Spleen (tissue), 11 donors: Measurements from ENCODE around the gene C11orf24. TPM values are rescaled to one million over a fixed set of nuclear protein-coding genes. Genes with fewer than 3 reads are reported as not detected.

ENCODE experiments used
- DNase-seq: peaks from one replicate; pipeline ENCODE4 v3.0.0-alpha.2; 2020
- H3K27ac ChIP-seq, 8 donors: fragments of 200-600 bp; sonication (generic) in 7 of 8; 1 replicate in 4 of 8; 2 replicates in 4 of 8; pipeline versions ENCODE4 v1.5.0 to v1.8.0; 2016 to 2021; ENCODE audit warnings: inconsistent platforms in 4 of 8, mild to moderate bottlenecking in 4 of 8, moderate library complexity in 1 of 8
- H3K27me3 ChIP-seq, 7 donors: fragments of 200-600 bp; sonication (generic) in 6 of 7; replicated peaks in 1 of 7; 1 replicate in 4 of 7; 2 replicates in 3 of 7; pipeline versions ENCODE4 v1.5.0 to v1.8.0; 2016 to 2021; ENCODE audit warnings: inconsistent platforms in 3 of 7, mild to moderate bottlenecking in 1 of 7
- H3K36me3 ChIP-seq, 6 donors: fragments of 200-600 bp; sonication (generic) in 5 of 6; 1 replicate in 4 of 6; 2 replicates in 2 of 6; pipeline versions ENCODE4 v1.5.0 to v1.8.0; 2016 to 2021; ENCODE audit warnings: inconsistent platforms in 2 of 6
- H3K4me1 ChIP-seq, 6 donors: fragments of 200-600 bp; sonication (generic) in 5 of 6; 1 replicate in 3 of 6; 2 replicates in 3 of 6; pipeline versions ENCODE4 v1.5.0 to v1.8.0; 2016 to 2021; ENCODE audit warnings: inconsistent platforms in 3 of 6
- H3K4me3 ChIP-seq, 8 donors: fragments of 200-600 bp; sonication (generic) in 7 of 8; 1 replicate in 4 of 8; 2 replicates in 4 of 8; pipeline versions ENCODE4 v1.5.0 to v1.8.0; 2016 to 2021; ENCODE audit warnings: inconsistent platforms in 4 of 8, mild to moderate bottlenecking in 4 of 8, moderate library complexity in 2 of 8
- H3K9me3 ChIP-seq, 8 donors: fragments of 200-600 bp; sonication (generic) in 7 of 8; 1 replicate in 4 of 8; 2 replicates in 4 of 8; pipeline versions ENCODE4 v1.5.0 to v1.8.0; 2016 to 2021; ENCODE audit warnings: inconsistent platforms in 4 of 8
- CTCF ChIP-seq, 11 experiments: fragments of 200-600 bp in 7 of 11; fragments of 450-650 bp in 4 of 11; sonication (generic) in 4 of 11; IDR thresholded peaks in 8 of 11; conservative IDR thresholded peaks in 3 of 11; 1 replicate in 7 of 11; 2 replicates in 4 of 11; pipeline versions ENCODE4 v1.4.0 to v1.8.0; 2016 to 2021; ENCODE audit warnings: antibody characterized with exemption in 11 of 11, inconsistent platforms in 4 of 11, mild to moderate bottlenecking in 1 of 11
- POLR2A ChIP-seq, 3 donors: fragments of 450-650 bp; IDR thresholded peaks; one replicate each; pipeline ENCODE4 v1.5.1; 2017; ENCODE audit warnings: antibody characterized with exemption in 3 of 3, mild to moderate bottlenecking in 1 of 3
- POLR2AphosphoS5 ChIP-seq, 3 donors: sonication (generic); formaldehyde crosslinking; IDR thresholded peaks; one replicate each; pipeline ENCODE4 v1.5.1; 2017; ENCODE audit warnings: antibody characterized with exemption in 3 of 3
- WGBS, 5 donors: extraction: QIAGEN DNeasy Blood & Tissue Kit in 3 of 5; methylation state at CpG; one replicate each; pipeline versions ENCODE4 v1.1.5 to v1.1.7; 2013 to 2018; 5-methylcytosine and 5-hydroxymethylcytosine counted together
- intact Hi-C: fragments of 100-400 bp; cut with DNase I; formaldehyde crosslinking; loops from one replicate; pipeline ENCODE4 v1.15.0; 2023; ENCODE audit warnings: low total_unique reads
- polyA plus RNA-seq, 3 donors: library from polyadenylated mRNA; stranded (reverse); fragments of 200-250 nt; gene quantifications; one replicate each; pipeline ENCODE4 v1.2.1, GENCODE V29; 2013
- total RNA-seq, 7 donors: library from RNA; depleted of rRNA in 3 of 7; stranded (reverse); fragments of >200 nt in 3 of 7; fragmentation: NEBNext Ultra II Directional in 4 of 7; extraction: Animal tissue kit (Norgen Biotek cat#: 25700) in 4 of 7; gene quantifications; one replicate each; pipeline versions ENCODE4 v1.1.0 to v1.2.1, GENCODE V29; 2016 to 2021
- donor health status: healthy with polysubstance abuse.
- donor health status: DM: no; HTN: no; CAD: no; lungs with moderate emphysema.
- donor health status: DM: no; HTN: no; CAD: no.
- donor health status: Bipolar disorder and iron deficiency.
- donor health status: healthy.
- donor health status: DM: no; HTN: no; CAD: no.
- donor health status: DM: yes; HTN: yes; CAD: no.

The C11orf24 gene
- total and polyA plus RNA-seq, 10 donors, result 15.9 to 36.0 (median 24.2) TPM

DNA sequence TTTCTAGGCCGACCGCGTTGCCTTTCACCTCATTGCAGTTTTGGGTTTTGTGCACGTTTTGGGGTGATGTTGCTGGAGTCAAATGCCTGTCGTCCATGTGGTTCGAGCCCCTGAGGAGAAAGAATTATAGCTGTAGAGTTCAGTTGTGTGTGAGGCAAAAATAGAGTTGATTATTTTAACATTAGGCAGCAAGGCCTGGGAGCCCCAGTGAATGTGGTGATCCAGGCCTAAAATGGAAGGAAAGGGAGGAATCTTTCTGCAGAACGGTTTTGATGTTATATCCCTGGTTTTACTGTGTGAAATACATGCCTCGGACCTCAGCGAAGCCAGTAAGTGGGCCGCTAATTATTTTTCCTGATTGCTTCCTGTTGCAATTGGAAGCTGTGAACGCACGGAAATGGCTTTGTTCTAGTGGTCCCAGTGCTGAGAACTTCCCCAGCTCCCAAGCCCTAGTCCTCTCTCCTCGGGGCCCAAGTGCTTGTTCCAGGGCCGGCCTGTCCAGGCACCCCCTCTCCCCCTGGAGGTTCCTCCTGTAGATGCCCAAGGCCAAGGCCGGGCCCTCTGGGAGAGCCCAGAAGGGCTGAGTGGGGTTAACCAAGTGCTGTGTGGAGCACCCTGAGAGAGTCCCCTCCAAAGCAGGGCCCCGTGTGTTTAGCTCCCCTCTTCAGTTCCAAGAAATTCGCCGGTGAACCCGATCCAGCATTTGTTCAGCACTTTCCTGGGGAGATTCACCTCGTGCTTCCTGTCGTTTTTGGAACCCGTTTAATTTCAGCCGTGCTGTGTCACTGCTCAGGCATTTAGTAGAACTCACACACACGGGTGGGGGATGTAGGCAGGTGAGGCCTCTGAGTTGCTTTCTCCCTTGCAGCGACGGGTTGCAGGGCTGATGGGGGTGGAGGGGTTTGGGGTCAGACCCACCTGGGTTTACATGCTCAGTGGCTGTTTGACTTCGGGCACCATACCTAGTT is 42.7 kb upstream of the C11orf24 start:
- no peaks in the 10 kb centered on the region for H3K36me3 ChIP-seq
- peak overlapping the region in 2 of 8 donors; percentile 14 to 47 for H3K27ac ChIP-seq
- TF ChIP-seq POLR2AphosphoS5 (IDR thresholded peaks at IDR 0.05) (no peak), CTCF (IDR thresholded peaks at IDR 0.05 in 8 of 11, conservative IDR thresholded peaks at IDR 0.05 in 3 of 11) (no peak), POLR2A (IDR thresholded peaks at IDR 0.05) (no peak)
- H3K4me1 ChIP-seq, result peaks cover 9 to 57% (median 44%) of the 10 kb centered on the region in 6 donors
- no peaks in the 10 kb centered on the region for H3K9me3 ChIP-seq
- no peak for DNase-seq
- peak overlapping the region in 5 of 8 donors; percentile 48 to 81 (median 57) for H3K4me3 ChIP-seq
- H3K27me3 ChIP-seq, result peaks cover 0 to 82% (median 17%) of the 10 kb centered on the region in 7 donors
- intact Hi-C loops, result no loop called here
- WGBS, 5 donors, result 29 to 46% (median 41%) methylated on average over 22 to 27 of the region's 27 CpGs

GRCh38 chr11:68313574-68314202 is 41.9 kb upstream of the C11orf24 start:
- H3K4me1 ChIP-seq, result peaks cover 9 to 57% (median 44%) of the 10 kb centered on the region in 6 donors
- H3K9me3 ChIP-seq, result no peaks in the 10 kb centered on the region
- peak overlapping the region in 2 of 8 donors; percentile 14 to 47 for H3K27ac ChIP-seq
- WGBS, 5 donors, result 16 to 32% (median 22%) methylated on average over 19 of the region's 19 CpGs
- intact Hi-C loops, result no loop called here
- peak overlapping the region in 6 of 8 donors; percentile 47 to 81 (median 53) for H3K4me3 ChIP-seq
- peaks cover 0 to 75% (median 17%) of the 10 kb centered on the region in 7 donors for H3K27me3 ChIP-seq
- no peak for TF ChIP-seq CTCF (IDR thresholded peaks at IDR 0.05 in 8 of 11, conservative IDR thresholded peaks at IDR 0.05 in 3 of 11)
- TF ChIP-seq POLR2A (IDR thresholded peaks at IDR 0.05), result no peak
- no peak for TF ChIP-seq POLR2AphosphoS5 (IDR thresholded peaks at IDR 0.05)
- no peaks in the 10 kb centered on the region for H3K36me3 ChIP-seq
- no peak for DNase-seq

DNA sequence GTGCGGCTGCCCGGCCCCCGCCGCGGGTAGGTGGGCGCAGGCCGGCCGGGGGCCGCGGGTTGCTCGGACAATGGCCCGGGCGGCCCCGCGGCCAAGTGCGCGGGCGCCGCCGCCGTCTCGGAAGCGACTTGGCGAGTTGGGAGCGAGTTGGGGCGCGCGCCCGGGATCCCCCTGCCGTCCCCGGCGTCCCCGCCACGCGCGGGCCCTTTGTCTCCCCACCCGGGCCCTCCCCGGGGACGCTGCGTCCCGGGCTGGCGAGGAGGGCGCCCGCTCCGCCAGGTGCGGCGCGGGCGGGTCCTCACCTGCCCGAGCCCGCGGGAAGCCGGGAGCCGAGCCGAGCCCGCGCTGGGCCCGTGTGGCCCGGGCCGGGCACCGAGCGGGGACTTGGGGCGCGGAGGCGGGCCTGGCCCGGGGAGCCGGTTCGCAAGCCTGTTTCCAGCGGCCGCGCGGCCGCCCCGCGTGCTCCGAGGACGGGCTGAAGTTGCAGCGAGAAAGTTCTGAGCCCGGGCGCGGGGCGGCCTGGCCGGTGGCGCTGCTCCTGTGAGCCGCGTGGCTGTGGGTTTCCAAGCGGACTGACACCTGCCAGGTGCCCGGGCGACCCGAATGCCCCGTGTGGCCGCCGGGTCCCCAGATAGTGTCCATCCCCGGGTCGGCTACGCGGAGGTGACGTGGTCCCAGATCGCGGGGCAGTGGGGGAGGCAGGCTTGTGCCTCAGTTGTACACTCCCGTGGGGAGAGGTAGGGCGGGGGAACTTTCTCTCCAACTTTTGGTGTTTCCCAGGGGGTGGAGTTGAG is 41.2 kb upstream of the C11orf24 start:
- peaks cover 9 to 57% (median 44%) of the 10 kb centered on the region in 6 donors for H3K4me1 ChIP-seq
- H3K27me3 ChIP-seq, result peaks cover 0 to 69% (median 17%) of the 10 kb centered on the region in 7 donors
- H3K9me3 ChIP-seq, result no peaks in the 10 kb centered on the region
- H3K27ac ChIP-seq, result peak overlapping the region in 2 of 8 donors; percentile 42 to 47
- intact Hi-C loops, result no loop called here
- H3K4me3 ChIP-seq, result peak overlapping the region; percentile 40 to 81 (median 48)
- WGBS, 5 donors, result 1 to 2% (median 1%) methylated on average over 22 to 102 of the region's 102 CpGs
- H3K36me3 ChIP-seq, result no peaks in the 10 kb centered on the region
- no peak for DNase-seq
- TF ChIP-seq POLR2AphosphoS5 (IDR thresholded peaks at IDR 0.05) (no peak), CTCF (IDR thresholded peaks at IDR 0.05 in 8 of 11, conservative IDR thresholded peaks at IDR 0.05 in 3 of 11) (no peak), POLR2A (IDR thresholded peaks at IDR 0.05) (no peak)
